ENCODE data around the gene MYH13. TPM values are rescaled to one million over a fixed set of nuclear protein-coding genes. Genes with fewer than 3 reads are reported as not detected.

Gene MYH13
- total RNA-seq, 1 experiment from 2014 or later, result not detected

DNA sequence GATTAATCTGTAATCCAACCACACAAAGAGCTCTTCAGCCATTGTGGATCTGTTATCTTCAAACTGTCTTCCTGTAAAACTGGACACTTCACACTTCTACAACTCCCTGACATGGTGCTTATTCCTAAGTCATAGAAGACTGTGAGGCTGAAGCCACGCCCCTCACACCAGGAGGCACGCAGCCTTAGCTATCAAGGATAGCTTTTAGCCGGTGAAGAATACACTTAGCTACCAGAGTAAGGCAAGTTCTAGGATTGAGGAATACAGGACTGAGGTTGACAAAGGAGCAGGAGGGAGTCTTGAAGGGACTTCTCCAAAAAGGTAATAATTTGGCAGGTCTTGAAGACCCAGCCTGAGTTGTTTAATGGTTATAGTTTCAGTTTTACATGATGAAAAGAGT is 94.6 kb downstream of the MYH13 start:
- DNase-seq, result no peak
- Histone ChIP-seq H2AFZ (no peak overlapping the region), H3F3A (ENCODE audit: insufficient read depth, low read depth) (no peaks in the 10 kb centered on the region), H4K20me1 (ENCODE audit: insufficient read depth) (no peaks in the 10 kb centered on the region), H3K27me3 (ENCODE audit: insufficient read depth, low read depth) (peaks cover 5% of the 10 kb centered on the region; the same call in 1 of the 2 replicates), H3K4me3 (no peak overlapping the region), H3K4me1 (replicated peaks; ENCODE audit: insufficient read depth) (no peaks in the 10 kb centered on the region), H3K36me3 (ENCODE audit: low read depth) (no peaks in the 10 kb centered on the region), H3K27ac (no peak overlapping the region), H3K9me3 (ENCODE audit: insufficient read depth, low read depth) (no peaks in the 10 kb centered on the region), H3K4me2 (peak overlapping the region; percentile 36; the same call in 1 of the 2 replicates), H3K9me2 (ENCODE audit: insufficient read depth) (no peaks in the 10 kb centered on the region), H3K79me2 (ENCODE audit: low read depth) (no peaks in the 10 kb centered on the region)
- no TSS peak for BruUV-seq (replicated peaks)
- POLR2A ChIA-PET (ENCODE audit: unreplicated experiment), result no interaction called here
- intact Hi-C loops (cut with micrococcal nuclease; ENCODE audit: unreplicated experiment), result no loop called here
- CTCF ChIA-PET, result no interaction called here
- TF ChIP-seq, protein P1, sequence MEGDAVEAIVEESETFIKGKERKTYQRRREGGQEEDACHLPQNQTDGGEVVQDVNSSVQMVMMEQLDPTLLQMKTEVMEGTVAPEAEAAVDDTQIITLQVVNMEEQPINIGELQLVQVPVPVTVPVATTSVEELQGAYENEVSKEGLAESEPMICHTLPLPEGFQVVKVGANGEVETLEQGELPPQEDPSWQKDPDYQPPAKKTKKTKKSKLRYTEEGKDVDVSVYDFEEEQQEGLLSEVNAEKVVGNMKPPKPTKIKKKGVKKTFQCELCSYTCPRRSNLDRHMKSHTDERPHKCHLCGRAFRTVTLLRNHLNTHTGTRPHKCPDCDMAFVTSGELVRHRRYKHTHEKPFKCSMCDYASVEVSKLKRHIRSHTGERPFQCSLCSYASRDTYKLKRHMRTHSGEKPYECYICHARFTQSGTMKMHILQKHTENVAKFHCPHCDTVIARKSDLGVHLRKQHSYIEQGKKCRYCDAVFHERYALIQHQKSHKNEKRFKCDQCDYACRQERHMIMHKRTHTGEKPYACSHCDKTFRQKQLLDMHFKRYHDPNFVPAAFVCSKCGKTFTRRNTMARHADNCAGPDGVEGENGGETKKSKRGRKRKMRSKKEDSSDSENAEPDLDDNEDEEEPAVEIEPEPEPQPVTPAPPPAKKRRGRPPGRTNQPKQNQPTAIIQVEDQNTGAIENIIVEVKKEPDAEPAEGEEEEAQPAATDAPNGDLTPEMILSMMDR (conservative IDR thresholded peaks at IDR 0.05), result no peak
- no peak for TF ChIP-seq EZH2 (IDR thresholded peaks at IDR 0.05; ENCODE audit: low read depth)

DNA sequence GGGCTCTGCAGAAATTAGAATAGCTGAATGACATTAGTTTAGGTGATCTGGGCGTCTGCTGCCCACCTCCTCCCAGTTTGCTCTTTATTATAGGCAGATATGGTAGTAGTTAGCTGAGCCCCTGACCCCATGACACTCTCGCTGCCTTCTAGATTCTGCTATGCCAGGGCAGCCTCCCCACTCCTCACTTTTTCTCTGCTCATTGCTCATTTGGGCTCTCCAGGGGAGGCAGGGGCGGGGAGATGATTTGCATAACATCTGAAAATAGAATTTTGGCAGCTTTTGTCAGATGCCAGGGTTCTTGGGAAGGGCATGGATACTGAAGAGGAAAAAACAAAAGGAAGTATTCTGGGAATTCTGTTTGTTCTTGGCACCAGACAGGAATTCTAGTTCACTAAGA is 96.4 kb downstream of the MYH13 start:
- Histone ChIP-seq H3F3A (ENCODE audit: insufficient read depth, low read depth) (no peaks in the 10 kb centered on the region), H3K79me2 (ENCODE audit: low read depth) (no peaks in the 10 kb centered on the region), H3K36me3 (ENCODE audit: low read depth) (no peaks in the 10 kb centered on the region), H3K4me3 (no peak overlapping the region), H4K20me1 (ENCODE audit: insufficient read depth) (no peaks in the 10 kb centered on the region), H2AFZ (no peak overlapping the region), H3K27me3 (ENCODE audit: insufficient read depth, low read depth) (peaks cover 5% of the 10 kb centered on the region; the same call in 1 of the 2 replicates), H3K9me3 (ENCODE audit: insufficient read depth, low read depth) (no peaks in the 10 kb centered on the region), H3K4me1 (replicated peaks; ENCODE audit: insufficient read depth) (no peaks in the 10 kb centered on the region), H3K27ac (no peak overlapping the region), H3K4me2 (no peak overlapping the region), H3K9me2 (ENCODE audit: insufficient read depth) (no peaks in the 10 kb centered on the region)
- no peak for DNase-seq
- ChIA-PET CTCF (no interaction called here), POLR2A (ENCODE audit: unreplicated experiment) (no interaction called here)
- no TSS peak for BruUV-seq (replicated peaks)
- intact Hi-C loops (cut with micrococcal nuclease; ENCODE audit: unreplicated experiment), result no loop called here
- no peak for TF ChIP-seq EZH2 (IDR thresholded peaks at IDR 0.05; ENCODE audit: low read depth)
- TF ChIP-seq, protein P1 (conservative IDR thresholded peaks at IDR 0.05), result no peak

DNA sequence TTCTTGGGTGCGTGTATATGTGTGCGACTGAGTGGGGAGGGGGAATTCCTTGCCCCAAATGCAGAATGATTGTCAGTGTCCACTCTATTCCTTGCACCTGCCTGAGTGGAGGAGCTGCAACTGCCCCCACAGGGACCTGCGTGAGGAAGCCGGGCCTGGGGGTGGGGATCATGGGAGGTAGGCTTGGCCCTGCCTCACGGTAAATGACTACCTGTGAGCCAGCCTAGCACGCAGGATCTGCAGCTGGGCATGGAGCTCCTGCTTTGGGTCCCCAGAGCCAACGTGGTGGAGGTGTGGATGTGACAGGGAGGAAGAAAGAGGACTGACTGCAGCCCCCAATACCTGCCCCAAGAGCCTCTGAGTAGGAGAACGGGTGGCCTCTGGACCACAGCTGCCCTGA is 97.4 kb downstream of the MYH13 start:
- TF ChIP-seq EZH2 (IDR thresholded peaks at IDR 0.05; ENCODE audit: low read depth), result no peak
- TF ChIP-seq, protein P1 (conservative IDR thresholded peaks at IDR 0.05), result no peak
- DNase-seq, result no peak
- Histone ChIP-seq H2AFZ (no peak overlapping the region), H3K27ac (no peak overlapping the region), H4K20me1 (ENCODE audit: insufficient read depth) (no peaks in the 10 kb centered on the region), H3K27me3 (ENCODE audit: insufficient read depth, low read depth) (peaks cover 5% of the 10 kb centered on the region; the same call in 1 of the 2 replicates), H3K36me3 (ENCODE audit: low read depth) (no peaks in the 10 kb centered on the region), H3K9me2 (ENCODE audit: insufficient read depth) (no peaks in the 10 kb centered on the region), H3F3A (ENCODE audit: insufficient read depth, low read depth) (no peaks in the 10 kb centered on the region), H3K79me2 (ENCODE audit: low read depth) (no peaks in the 10 kb centered on the region), H3K4me2 (no peak overlapping the region), H3K4me1 (replicated peaks; ENCODE audit: insufficient read depth) (no peaks in the 10 kb centered on the region), H3K4me3 (no peak overlapping the region), H3K9me3 (ENCODE audit: insufficient read depth, low read depth) (no peaks in the 10 kb centered on the region)
- no TSS peak for BruUV-seq (replicated peaks)
- ChIA-PET POLR2A (ENCODE audit: unreplicated experiment) (no interaction called here), CTCF (no interaction called here)
- intact Hi-C loops (cut with micrococcal nuclease; ENCODE audit: unreplicated experiment), result no loop called here
